Adrenal gland (tissue), 12 donors: Measurements from ENCODE around the gene ANO2. TPM values are rescaled to one million over a fixed set of nuclear protein-coding genes. Genes with fewer than 3 reads are reported as not detected.

ENCODE experiments used
- DNase-seq, 7 donors: peaks; one replicate each; pipeline ENCODE4 v3.0.0-alpha.2; 2019 to 2020
- H3K27ac ChIP-seq, 5 donors: fragments of 200-600 bp; sonication (generic) in 4 of 5; 1 replicate in 3 of 5; 2 replicates in 2 of 5; pipeline versions ENCODE4 v1.5.1 to v1.8.0; 2016 to 2020; ENCODE audit warnings: mild to moderate bottlenecking in 1 of 5
- H3K27me3 ChIP-seq: fragments of 200-600 bp; 2 replicates; pipeline ENCODE4 v1.8.0; 2021
- H3K36me3 ChIP-seq, 2 donors: fragments of 200-600 bp; replicated peaks in 1 of 2; 1 replicate in 1 of 2; 2 replicates in 1 of 2; pipeline versions ENCODE4 v1.5.1 to v1.8.0; 2018 to 2022
- H3K4me1 ChIP-seq, 2 donors: fragments of 200-600 bp; replicated peaks in 1 of 2; 1 replicate in 1 of 2; 2 replicates in 1 of 2; pipeline versions ENCODE4 v1.5.1 to v1.8.0; 2018 to 2021
- H3K4me3 ChIP-seq, 4 donors: fragments of 200-600 bp; sonication (generic) in 3 of 4; one replicate each; pipeline ENCODE4 v1.5.1; 2016 to 2018
- H3K9me3 ChIP-seq, 3 donors: fragments of 200-600 bp; sonication (generic) in 1 of 3; replicated peaks in 1 of 3; 1 replicate in 2 of 3; 2 replicates in 1 of 3; pipeline versions ENCODE4 v1.5.1 to v1.8.0; 2016 to 2021
- CTCF ChIP-seq, 6 experiments: fragments of 450-650 bp in 4 of 6; fragments of 200-600 bp in 2 of 6; sonication (generic) in 1 of 6; IDR thresholded peaks; 1 replicate in 5 of 6; 2 replicates in 1 of 6; pipeline versions ENCODE4 v1.5.1 to v1.8.0; 2016 to 2021; ENCODE audit warnings: antibody characterized with exemption in 6 of 6, mild to moderate bottlenecking in 2 of 6, moderate library complexity in 1 of 6
- POLR2A ChIP-seq, 2 donors: fragments of 450-650 bp; IDR thresholded peaks; one replicate each; pipeline ENCODE4 v1.6.1; 2017; ENCODE audit warnings: antibody characterized with exemption in 2 of 2, mild to moderate bottlenecking in 2 of 2, moderate library complexity in 1 of 2
- WGBS, 4 donors: extraction: QIAGEN DNeasy Blood & Tissue Kit in 2 of 4; methylation state at CpG; one replicate each; pipeline versions ENCODE4 v1.1.5 to v1.1.7; 2013 to 2017; 5-methylcytosine and 5-hydroxymethylcytosine counted together
- intact Hi-C, 2 donors: fragments of 100-400 bp; cut with DNase I; formaldehyde crosslinking; loops; one replicate each; pipeline versions ENCODE4 v1.14.1 to v1.15.0; 2022 to 2023
- polyA plus RNA-seq, 3 donors: library from polyadenylated mRNA; stranded (reverse); fragments of 200-250 nt in 2 of 3; fragments of 350-450 nt in 1 of 3; fragmentation: Illumina TruSeq in 1 of 3; extraction: RNeasy Lipid Tissue Mini Kit (QIAGEN cat#74804) in 1 of 3; gene quantifications; one replicate each; pipeline ENCODE4 v1.2.3, GENCODE V29; 2013 to 2014
- total RNA-seq, 9 donors: library from RNA; depleted of rRNA in 4 of 9; stranded (reverse); fragments of >200 nt in 4 of 9; fragments of 120-200 nt in 1 of 9; fragmentation: NEBNext Ultra II Directional in 1 of 9; extraction: Animal tissue kit (Norgen Biotek cat#: 25700) in 1 of 9; gene quantifications; one replicate each; pipeline versions ENCODE4 v1.1.0 to v1.2.4, GENCODE V29; 2013 to 2023
- donor health status: healthy with polysubstance abuse.
- donor health status: Bipolar disorder and iron deficiency.
- donor health status: DM: yes; HTN: yes; CAD: no.
- donor health status: DM: no; HTN: no; CAD: no.
- donor health status: DM: no; HTN: no; CAD: no.
- donor health status: DM: yes; HTN: yes; CAD: no.

The ANO2 gene
- total and polyA plus RNA-seq, 12 donors: 0.17 to 1.8 (median 0.88) TPM; not detected in 1

DNA sequence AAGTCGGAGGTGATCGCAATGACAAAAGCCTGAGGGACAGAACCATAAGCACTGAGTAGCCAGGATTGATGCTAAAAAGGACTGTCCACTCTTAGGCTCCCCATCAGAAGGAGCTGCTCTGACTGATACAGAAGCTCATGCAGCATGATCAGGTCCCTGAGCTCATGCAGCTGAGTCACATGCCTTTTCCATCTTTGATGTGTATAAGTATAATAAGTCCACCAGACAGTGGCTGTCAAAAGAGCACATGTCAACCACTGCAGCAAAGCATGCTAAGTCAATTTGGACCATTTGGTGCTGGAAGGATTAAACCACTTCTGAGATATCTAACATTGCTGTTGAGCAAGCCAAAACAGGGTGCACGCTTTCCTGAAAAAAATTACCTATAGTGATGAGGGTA lies 369.1 kb downstream of the ANO2 start:
- intact Hi-C loops: no loop called here
- H3K4me3 ChIP-seq: no peak overlapping the region
- H3K36me3 ChIP-seq: no peaks in the 10 kb centered on the region
- TF ChIP-seq POLR2A (IDR thresholded peaks at IDR 0.05) (no peak), CTCF (IDR thresholded peaks at IDR 0.05) (no peak)
- no peaks in the 10 kb centered on the region for H3K27me3 ChIP-seq
- H3K27ac ChIP-seq: no peak overlapping the region
- 86 to 94% (median 89%) methylated on average over 3 of the region's 3 CpGs for WGBS, 4 donors
- H3K9me3 ChIP-seq: no peaks in the 10 kb centered on the region
- no peaks in the 10 kb centered on the region for H3K4me1 ChIP-seq
- DNase-seq: no peak

- WGBS, 4 donors: 56 to 70% (median 62%) methylated on average over 5 of the region's 5 CpGs
- H3K4me3 ChIP-seq: no peak overlapping the region
- H3K9me3 ChIP-seq: no peaks in the 10 kb centered on the region
These were observed 369.8 kb downstream of the ANO2 start for GRCh38 chr12:5575232-5575631.

DNA sequence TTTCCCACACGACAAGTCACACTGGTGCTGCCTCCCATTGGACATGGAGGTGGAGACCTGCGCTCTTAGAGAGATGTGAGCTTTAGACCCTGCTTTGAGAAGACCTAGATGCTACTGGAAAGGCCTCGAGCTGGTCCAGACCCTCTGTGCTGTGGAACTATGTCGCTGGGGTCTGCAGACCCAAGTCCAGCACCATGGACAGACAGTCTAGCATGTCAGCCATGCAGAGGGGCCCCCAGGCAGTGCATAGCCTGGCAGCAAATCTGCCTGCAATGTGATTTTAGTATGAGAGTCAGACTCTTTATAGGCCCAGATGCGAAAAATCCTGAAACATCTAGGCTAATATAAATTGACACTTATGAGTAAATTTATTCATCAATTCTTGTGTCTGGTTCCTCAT lies 371.7 kb downstream of the ANO2 start:
- Histone ChIP-seq H3K4me1 (no peaks in the 10 kb centered on the region), H3K27ac (no peak overlapping the region), H3K36me3 (no peaks in the 10 kb centered on the region), H3K4me3 (no peak overlapping the region), H3K9me3 (no peaks in the 10 kb centered on the region), H3K27me3 (peaks cover 5% of the 10 kb centered on the region)
- TF ChIP-seq CTCF (IDR thresholded peaks at IDR 0.05): no peak
- TF ChIP-seq POLR2A (IDR thresholded peaks at IDR 0.05): no peak
- DNase-seq: no peak
- 82 to 86% (median 84%) methylated on average over 5 of the region's 5 CpGs for WGBS, 4 donors
- intact Hi-C loops: no loop called here

More at GRCh38 chr12:5575232-5575631, 369.8 kb downstream of the ANO2 start:
- Histone ChIP-seq H3K27ac (no peak overlapping the region), H3K36me3 (no peaks in the 10 kb centered on the region), H3K27me3 (no peaks in the 10 kb centered on the region), H3K4me1 (no peaks in the 10 kb centered on the region)
- TF ChIP-seq CTCF (IDR thresholded peaks at IDR 0.05) (no peak), POLR2A (IDR thresholded peaks at IDR 0.05) (no peak)
- intact Hi-C loops: no loop called here
- no peak for DNase-seq

GRCh38 chr12:5571115-5571514 lies 373.9 kb downstream of the ANO2 start:
- H3K4me3 ChIP-seq: no peak overlapping the region
- WGBS, 4 donors: 36 to 61% (median 47%) methylated on average over 4 to 13 of the region's 13 CpGs
- intact Hi-C loops: no loop called here
- no peaks in the 10 kb centered on the region for H3K4me1 ChIP-seq
- H3K9me3 ChIP-seq: no peaks in the 10 kb centered on the region
- no peaks in the 10 kb centered on the region for H3K36me3 ChIP-seq
- TF ChIP-seq POLR2A (IDR thresholded peaks at IDR 0.05) (no peak), CTCF (IDR thresholded peaks at IDR 0.05) (no peak)
- DNase-seq: peak in 1 of 7 donors; percentile 15
- peaks cover 5% of the 10 kb centered on the region for H3K27me3 ChIP-seq
- no peak overlapping the region for H3K27ac ChIP-seq
